Measurements from ENCODE around the gene OSGIN1.
"Not testable (repeated sequence)": the region's sequence is repeated elsewhere in the genome, so short reads cannot be mapped to it uniquely, and the experiment has no call there.

Gene OSGIN1

DNA sequence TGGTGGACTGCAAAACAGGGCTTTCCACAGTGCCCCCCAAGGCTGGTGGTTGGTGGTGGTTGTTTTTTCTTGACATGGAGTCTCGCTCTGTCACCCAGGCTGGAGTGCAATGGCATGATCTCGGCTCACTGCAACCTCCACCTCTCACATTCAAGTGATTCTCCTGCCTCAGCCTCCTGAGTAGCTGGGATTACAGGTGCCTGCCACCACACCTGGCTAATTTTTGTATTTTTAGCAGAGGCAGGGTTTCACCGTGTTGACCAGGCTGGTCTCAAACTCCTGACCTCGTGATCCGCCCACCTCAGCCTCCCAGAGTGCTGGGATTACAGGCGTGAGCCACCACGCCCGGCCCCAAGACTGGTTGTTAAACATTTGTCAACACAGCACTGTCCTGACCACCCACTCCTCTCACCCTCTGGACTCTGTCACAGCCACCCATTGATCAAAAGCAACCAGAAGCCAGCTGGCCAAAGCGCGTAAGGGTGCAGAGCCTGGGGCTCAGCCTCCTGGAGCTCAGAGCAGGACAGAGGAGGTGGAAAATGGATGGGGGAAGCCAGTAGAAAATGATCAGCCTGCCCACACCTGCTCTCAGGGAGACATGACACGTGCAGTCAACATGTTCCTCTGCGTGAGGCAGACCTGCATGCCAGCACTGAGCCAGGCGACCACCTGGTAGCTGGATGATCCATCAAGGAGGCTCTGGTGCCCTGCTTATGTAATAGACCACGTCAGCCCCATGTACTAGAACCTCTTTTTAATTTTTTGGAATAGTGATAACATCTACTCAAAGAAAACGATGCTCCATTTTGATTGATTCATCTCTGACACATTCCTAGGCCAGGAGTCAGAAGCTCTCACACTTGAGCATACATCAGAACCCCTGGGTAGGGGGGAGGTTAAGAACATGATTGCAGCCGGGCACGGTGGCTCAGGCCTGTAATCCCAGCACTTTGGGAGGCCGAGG, 14.8 kb upstream of the OSGIN1 start:
- DNase-seq (ENCODE audit: extremely low read depth, low read depth): no peak
- TF ChIP-seq, protein P1, sequence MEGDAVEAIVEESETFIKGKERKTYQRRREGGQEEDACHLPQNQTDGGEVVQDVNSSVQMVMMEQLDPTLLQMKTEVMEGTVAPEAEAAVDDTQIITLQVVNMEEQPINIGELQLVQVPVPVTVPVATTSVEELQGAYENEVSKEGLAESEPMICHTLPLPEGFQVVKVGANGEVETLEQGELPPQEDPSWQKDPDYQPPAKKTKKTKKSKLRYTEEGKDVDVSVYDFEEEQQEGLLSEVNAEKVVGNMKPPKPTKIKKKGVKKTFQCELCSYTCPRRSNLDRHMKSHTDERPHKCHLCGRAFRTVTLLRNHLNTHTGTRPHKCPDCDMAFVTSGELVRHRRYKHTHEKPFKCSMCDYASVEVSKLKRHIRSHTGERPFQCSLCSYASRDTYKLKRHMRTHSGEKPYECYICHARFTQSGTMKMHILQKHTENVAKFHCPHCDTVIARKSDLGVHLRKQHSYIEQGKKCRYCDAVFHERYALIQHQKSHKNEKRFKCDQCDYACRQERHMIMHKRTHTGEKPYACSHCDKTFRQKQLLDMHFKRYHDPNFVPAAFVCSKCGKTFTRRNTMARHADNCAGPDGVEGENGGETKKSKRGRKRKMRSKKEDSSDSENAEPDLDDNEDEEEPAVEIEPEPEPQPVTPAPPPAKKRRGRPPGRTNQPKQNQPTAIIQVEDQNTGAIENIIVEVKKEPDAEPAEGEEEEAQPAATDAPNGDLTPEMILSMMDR (IDR thresholded peaks at IDR 0.05; ENCODE audit: low read depth, low read length): no peak

DNA sequence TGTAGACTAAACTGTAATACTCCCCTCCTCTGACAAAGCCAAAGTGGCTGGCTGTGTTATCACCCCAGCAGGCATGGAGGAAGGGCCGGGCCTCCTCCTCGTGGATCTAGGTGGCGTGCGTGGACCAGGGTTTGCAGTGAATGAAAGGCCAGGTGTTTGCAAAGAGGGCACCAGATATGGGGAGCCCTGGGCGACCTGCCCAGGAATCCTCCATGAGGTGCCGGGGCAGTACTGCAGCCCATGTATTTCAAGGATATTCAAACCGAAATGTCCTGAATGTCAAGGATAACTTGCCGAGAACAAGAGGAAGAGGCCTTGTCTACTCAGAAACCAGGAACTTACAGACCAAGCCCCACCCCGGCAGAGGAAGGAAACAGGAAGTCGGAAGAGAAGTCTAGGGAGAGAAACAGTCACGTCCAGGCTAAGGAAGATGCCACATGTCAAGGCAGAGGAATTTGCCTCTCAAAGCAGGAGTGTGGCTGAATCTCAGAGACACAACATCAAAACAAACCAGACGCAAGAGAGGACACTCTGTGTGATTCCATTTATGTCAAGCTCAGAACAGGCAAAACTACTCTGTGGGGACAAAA, 13.7 kb upstream of the OSGIN1 start:
- TF ChIP-seq, protein P1 (IDR thresholded peaks at IDR 0.05; ENCODE audit: low read depth, low read length): no peak
- DNase-seq (ENCODE audit: extremely low read depth, low read depth): no peak

DNA sequence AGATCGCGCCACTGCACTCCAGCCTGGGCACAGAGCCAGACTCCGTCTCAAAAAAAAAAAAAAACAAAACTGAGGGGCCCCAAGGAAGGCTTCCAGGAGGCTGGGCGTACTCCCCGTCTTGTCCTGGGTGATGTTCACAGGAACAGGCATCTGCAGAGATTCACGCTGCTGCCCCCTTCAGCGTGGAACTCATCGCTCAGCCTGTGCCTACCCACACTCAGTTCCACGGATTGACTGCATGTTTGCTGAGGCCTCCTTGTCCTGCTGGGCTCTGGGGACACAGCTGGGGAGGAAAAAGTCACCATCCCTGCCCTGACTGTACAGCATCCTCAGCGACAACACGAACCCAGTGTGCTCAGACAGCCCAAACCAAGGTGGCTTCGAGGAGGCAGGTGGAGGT, 12.9 kb upstream of the OSGIN1 start:
- TF ChIP-seq, protein P1 (IDR thresholded peaks at IDR 0.05; ENCODE audit: low read depth, low read length): no peak
- no peak for DNase-seq (ENCODE audit: extremely low read depth, low read depth)

DNA sequence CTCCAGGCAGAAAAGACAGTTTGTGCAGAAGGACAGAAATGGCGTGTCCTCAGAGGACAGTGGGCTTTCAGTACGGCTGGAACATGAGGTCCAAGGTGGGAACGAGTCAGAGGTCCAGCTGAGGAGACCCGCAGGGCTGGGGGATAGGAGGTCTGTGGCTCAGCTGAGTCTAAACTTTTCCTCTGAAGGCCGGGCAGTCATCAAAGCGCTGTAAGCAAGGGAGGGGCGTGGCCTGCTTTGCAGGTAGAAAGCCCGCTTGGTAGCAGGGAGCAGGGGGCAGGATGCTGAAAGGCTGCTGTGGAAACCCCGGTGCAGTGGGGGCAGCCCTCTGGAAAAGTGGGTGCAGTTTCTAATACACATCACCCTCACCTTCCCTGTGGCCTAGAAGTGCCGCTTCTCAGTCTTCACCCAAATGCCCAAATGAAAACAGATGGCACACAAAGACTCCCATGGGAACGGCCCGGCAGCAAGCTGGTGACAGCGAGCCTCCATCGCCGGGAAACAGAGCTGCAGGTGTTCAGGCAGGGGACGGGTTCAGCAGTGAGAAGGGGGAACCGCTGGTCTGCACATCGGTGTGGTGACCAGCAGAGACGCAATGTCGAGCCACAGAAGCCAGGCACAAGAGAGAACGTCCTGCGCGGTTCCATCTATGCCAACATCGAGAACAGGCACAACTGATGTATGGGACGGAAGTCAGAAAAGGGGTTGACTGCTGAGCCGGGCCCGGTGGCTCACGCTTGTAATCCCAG, 12.2 kb upstream of the OSGIN1 start:
- TF ChIP-seq, protein P1 (IDR thresholded peaks at IDR 0.05; ENCODE audit: low read depth, low read length): no peak
- no peak for DNase-seq (ENCODE audit: extremely low read depth, low read depth)

DNA sequence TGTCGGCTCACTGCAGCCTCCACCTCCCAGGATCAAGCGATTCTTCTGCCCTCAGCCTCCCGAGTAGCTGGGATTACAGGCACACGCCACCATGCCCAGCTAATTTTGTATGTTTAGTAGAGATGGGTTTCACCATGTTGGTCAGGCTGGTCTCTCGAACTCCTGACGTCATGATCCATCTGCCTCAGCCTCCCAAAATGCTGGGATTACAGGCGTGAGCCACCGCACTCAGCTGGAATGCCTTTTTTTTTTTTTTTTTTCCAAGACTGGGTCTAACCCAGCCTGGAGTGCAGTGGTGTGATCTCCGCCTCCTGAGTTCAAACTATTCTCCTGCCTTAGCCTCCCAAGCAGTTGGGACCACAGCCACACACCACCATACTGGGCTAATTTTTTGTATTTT, 11.5 kb upstream of the OSGIN1 start:
- not testable (repeated sequence) for DNase-seq (ENCODE audit: extremely low read depth, low read depth)

DNA sequence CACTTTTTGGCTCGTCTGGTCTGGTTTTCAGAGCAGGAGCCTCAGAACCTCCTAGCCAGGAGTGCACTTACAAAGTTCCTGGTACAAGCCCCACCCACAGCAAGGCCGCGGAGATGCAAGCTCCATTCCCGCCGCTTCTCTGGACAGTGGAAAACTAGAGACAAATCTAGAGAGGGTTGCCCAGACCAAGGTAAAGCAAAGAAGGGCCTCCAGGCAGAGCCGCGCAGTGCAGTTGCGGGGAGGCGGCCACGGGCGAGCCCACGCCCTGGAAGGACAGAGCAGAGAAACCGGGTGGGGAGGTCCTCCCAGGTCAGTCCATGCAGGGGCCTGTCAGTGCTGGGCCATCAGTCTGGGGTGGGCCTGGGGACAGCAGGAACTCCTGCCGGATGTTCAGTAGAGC, 11.0 kb upstream of the OSGIN1 start:
- no peak for DNase-seq (ENCODE audit: extremely low read depth, low read depth)
- TF ChIP-seq, protein P1 (IDR thresholded peaks at IDR 0.05; ENCODE audit: low read depth, low read length): no peak

DNA sequence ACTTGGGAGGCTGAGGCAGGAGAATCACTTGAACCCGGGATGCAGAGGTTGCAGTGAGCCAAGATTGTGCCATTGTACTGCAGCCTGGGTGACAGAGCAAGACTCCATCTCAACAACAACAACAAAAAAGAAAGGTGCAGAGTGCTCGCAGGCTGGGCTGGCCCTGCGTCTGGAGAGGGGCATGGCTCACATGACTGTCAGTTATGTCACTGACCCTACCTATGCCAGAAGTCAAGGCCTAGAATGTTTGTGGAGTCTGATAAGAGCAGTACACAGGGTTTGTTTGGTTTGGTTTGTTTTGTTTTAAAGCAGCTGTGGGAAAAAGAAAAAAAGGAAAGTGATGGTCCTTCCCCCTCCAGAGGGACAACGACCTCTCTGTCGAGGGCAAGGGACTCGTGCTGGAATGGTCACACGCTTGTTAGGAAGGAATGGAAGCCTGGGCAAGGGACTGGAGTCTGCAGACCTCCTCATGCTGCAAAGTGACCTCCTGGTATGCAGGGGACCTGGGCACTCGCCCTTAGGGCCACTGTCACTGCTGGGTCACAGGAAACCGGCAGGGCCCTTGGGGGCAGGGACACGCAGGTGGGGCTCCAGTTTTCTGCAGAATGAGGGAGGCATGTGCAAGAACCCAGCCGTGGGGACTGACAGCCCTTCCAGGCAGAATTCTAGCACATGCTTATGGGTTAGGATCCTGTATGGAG, 10.1 kb upstream of the OSGIN1 start:
- TF ChIP-seq, protein P1 (IDR thresholded peaks at IDR 0.05; ENCODE audit: low read depth, low read length): no peak
- no peak for DNase-seq (ENCODE audit: extremely low read depth, low read depth)
